Mucosa of descending colon (tissue), 3 donors: ENCODE measurements around the gene CLASP2. TPM values are rescaled to one million over a fixed set of nuclear protein-coding genes. Genes with fewer than 3 reads are reported as not detected.
"Not testable (repeated sequence)": the region's sequence is repeated elsewhere in the genome, so short reads cannot be mapped to it uniquely, and the experiment has no call there.

Experiments used
- ATAC-seq: fragments of 200-7000 bp; cut with Tn5 transposase; one replicate; pipeline ENCODE4 v1.9.1; 2020; ENCODE audit warnings: mild to moderate bottlenecking, moderate library complexity
- DNase-seq, 3 donors: peaks; one replicate each; pipeline ENCODE4 v3.0.0-alpha.2; 2020
- H3K36me3 ChIP-seq: fragments of 200-600 bp; one replicate; pipeline ENCODE4 v1.8.0; 2021; ENCODE audit warnings: low read depth, mild to moderate bottlenecking
- H3K4me1 ChIP-seq: fragments of 200-600 bp; one replicate; pipeline ENCODE4 v1.8.0; 2021; ENCODE audit warnings: low read depth, mild to moderate bottlenecking
- H3K4me3 ChIP-seq: fragments of 200-600 bp; one replicate; pipeline ENCODE4 v1.8.0; 2021; ENCODE audit warnings: mild to moderate bottlenecking
- H3K9me3 ChIP-seq: fragments of 200-600 bp; one replicate; pipeline ENCODE4 v1.8.0; 2021; ENCODE audit warnings: mild to moderate bottlenecking
- CTCF ChIP-seq: fragments of 200-600 bp; IDR thresholded peaks from one replicate; pipeline ENCODE4 v1.8.0; 2022; ENCODE audit warnings: antibody characterized with exemption, mild to moderate bottlenecking
- intact Hi-C, 2 donors: fragments of 100-400 bp; cut with DNase I in 1 of 2; cut with micrococcal nuclease in 1 of 2; formaldehyde crosslinking; loops; one replicate each; pipeline versions ENCODE4 v1.11.0 to v1.11.1; 2022; cut with DNase I, micrococcal nuclease
- total RNA-seq, 3 donors: library from RNA; stranded (reverse); fragmentation: NEBNext Ultra II Directional in 2 of 3; extraction: Animal tissue kit (Norgen Biotek cat#: 25700) in 2 of 3; gene quantifications; one replicate each; pipeline versions ENCODE4 v1.2.1 to v1.2.4, GENCODE V29; 2021 to 2023
- donor health status: DM: no; HTN: no; CAD: no; lungs with moderate emphysema.
- donor health status: DM: no; HTN: no; CAD: no.
- donor health status: DM: no; HTN: yes; CAD: no.

CLASP2 gene
- total RNA-seq, 3 donors from 2014 or later = 33.6 to 66.6 (median 44.5) TPM

- DNase-seq (no peak), ATAC-seq (no peak)
- H3K36me3 ChIP-seq = no peaks in the 10 kb centered on the region
- intact Hi-C loops = no loop called here
- no peaks in the 10 kb centered on the region for H3K9me3 ChIP-seq
- no peak overlapping the region for H3K4me3 ChIP-seq
- no peaks in the 10 kb centered on the region for H3K4me1 ChIP-seq
- no peak for TF ChIP-seq CTCF
Measured at GRCh38 chr3:33658621-33658990, 59.4 kb downstream of the CLASP2 start.

- Histone ChIP-seq H3K9me3 (no peaks in the 10 kb centered on the region), H3K4me1 (no peaks in the 10 kb centered on the region), H3K4me3 (no peak overlapping the region), H3K36me3 (no peaks in the 10 kb centered on the region)
- DNase-seq (no peak), ATAC-seq (no peak)
- no peak for TF ChIP-seq CTCF
- intact Hi-C loops = no loop called here
Measured at GRCh38 chr3:33658039-33658438, 60.0 kb downstream of the CLASP2 start.

- H3K9me3 ChIP-seq = no peaks in the 10 kb centered on the region
- no peak for TF ChIP-seq CTCF
- no peaks in the 10 kb centered on the region for H3K36me3 ChIP-seq
- no peak for ATAC-seq
- peaks cover 5% of the 10 kb centered on the region for H3K4me1 ChIP-seq
- no peak for DNase-seq
- no peak overlapping the region for H3K4me3 ChIP-seq
- intact Hi-C loops = no loop called here
Measured at GRCh38 chr3:33652736-33653135, 65.3 kb downstream of the CLASP2 start.

GRCh38 chr3:33651101-33651500 is 67.0 kb downstream of the CLASP2 start:
- intact Hi-C loops, DNase-seq, H3K9me3 ChIP-seq, ATAC-seq, H3K36me3 ChIP-seq, H3K4me3 ChIP-seq, H3K4me1 ChIP-seq: not testable (repeated sequence)

GRCh38 chr3:33650495-33650894 is 67.6 kb downstream of the CLASP2 start:
- no peak for ATAC-seq
- intact Hi-C loops = no loop called here
- Histone ChIP-seq H3K36me3 (no peaks in the 10 kb centered on the region), H3K4me3 (no peak overlapping the region), H3K9me3 (no peaks in the 10 kb centered on the region), H3K4me1 (peaks cover 5% of the 10 kb centered on the region)
- TF ChIP-seq CTCF = no peak
- DNase-seq = no peak

GRCh38 chr3:33648793-33649192 is 69.3 kb downstream of the CLASP2 start:
- Histone ChIP-seq H3K4me1 (peaks cover 5% of the 10 kb centered on the region), H3K9me3 (no peaks in the 10 kb centered on the region), H3K4me3 (no peak overlapping the region), H3K36me3 (no peaks in the 10 kb centered on the region)
- intact Hi-C loops = no loop called here
- DNase-seq (no peak), ATAC-seq (no peak)
- no peak for TF ChIP-seq CTCF
